ENCODE data around the gene CA11.

The CA11 gene

DNA sequence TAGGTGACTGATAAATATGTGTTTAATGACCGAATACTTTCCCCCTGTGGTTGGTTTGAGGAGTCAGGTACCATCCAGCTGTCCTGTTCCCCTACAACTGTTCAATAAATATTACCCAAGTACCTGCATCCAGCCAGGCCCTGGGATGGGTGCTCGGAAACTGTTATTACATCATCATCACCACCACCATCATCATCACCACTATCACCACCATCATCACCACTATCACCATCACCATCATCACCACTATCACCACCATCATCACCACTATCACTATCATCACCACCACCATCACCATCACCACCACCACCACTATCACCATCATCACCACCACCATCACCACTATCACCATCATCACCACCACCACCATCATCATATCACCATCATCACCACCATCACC lies 22.8 kb upstream of the CA11 start:
- H3K4me3 ChIP-seq (replicated peaks in 1 of 2; ENCODE audit: low read depth in 2 of 2, low read length in 2 of 2) = no peak overlapping the region
- TF ChIP-seq, protein P1, sequence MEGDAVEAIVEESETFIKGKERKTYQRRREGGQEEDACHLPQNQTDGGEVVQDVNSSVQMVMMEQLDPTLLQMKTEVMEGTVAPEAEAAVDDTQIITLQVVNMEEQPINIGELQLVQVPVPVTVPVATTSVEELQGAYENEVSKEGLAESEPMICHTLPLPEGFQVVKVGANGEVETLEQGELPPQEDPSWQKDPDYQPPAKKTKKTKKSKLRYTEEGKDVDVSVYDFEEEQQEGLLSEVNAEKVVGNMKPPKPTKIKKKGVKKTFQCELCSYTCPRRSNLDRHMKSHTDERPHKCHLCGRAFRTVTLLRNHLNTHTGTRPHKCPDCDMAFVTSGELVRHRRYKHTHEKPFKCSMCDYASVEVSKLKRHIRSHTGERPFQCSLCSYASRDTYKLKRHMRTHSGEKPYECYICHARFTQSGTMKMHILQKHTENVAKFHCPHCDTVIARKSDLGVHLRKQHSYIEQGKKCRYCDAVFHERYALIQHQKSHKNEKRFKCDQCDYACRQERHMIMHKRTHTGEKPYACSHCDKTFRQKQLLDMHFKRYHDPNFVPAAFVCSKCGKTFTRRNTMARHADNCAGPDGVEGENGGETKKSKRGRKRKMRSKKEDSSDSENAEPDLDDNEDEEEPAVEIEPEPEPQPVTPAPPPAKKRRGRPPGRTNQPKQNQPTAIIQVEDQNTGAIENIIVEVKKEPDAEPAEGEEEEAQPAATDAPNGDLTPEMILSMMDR (IDR thresholded peaks at IDR 0.05; ENCODE audit: low read depth, low read length) = no peak
- DNase-seq (ENCODE audit: low read depth in 2 of 2) = no peak

DNA sequence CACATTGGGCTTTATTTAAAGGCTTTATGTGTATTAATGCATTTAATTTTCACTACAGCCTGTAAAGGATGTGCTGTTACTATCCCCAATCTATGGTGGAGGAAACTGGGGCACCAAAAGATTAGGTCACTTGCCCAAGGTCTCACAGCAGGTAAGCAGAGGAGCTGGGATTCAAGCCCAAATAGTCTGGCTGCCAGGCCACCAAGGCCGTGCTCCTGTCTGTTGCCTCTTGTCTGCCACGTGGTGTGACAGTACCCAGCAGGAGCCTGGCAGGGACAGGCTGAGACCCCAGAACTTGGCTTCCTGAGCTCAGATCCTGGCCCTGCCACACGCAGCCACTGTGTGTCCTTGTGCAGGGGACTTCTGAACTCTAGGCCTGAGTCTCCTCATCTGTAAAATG lies 22.3 kb upstream of the CA11 start:
- TF ChIP-seq, protein P1 (IDR thresholded peaks at IDR 0.05; ENCODE audit: low read depth, low read length) = no peak
- no peak overlapping the region for H3K4me3 ChIP-seq (replicated peaks in 1 of 2; ENCODE audit: low read depth in 2 of 2, low read length in 2 of 2)
- no peak for DNase-seq (ENCODE audit: low read depth in 2 of 2)

DNA sequence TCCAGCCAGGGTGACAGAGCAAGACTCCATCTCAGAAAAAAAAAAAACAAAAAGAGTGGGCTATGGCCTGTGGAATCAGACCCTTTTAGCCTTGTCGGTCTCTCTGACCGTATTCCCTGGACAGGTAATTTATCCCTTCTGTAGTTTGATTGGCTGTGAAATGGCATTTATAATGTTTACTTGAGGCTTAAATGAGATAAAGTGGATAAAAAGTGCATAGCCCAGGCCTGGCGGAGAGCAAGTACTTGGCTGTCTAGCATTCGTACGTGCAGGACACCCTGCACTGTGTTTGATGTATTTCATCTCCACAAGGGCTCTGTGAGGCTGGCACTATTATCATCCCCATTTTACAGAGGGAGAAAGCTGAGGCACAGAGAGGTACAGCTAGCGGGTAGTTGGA lies 19.8 kb upstream of the CA11 start:
- DNase-seq (ENCODE audit: low read depth in 2 of 2) = no peak
- TF ChIP-seq, protein P1 (IDR thresholded peaks at IDR 0.05; ENCODE audit: low read depth, low read length) = no peak

DNA sequence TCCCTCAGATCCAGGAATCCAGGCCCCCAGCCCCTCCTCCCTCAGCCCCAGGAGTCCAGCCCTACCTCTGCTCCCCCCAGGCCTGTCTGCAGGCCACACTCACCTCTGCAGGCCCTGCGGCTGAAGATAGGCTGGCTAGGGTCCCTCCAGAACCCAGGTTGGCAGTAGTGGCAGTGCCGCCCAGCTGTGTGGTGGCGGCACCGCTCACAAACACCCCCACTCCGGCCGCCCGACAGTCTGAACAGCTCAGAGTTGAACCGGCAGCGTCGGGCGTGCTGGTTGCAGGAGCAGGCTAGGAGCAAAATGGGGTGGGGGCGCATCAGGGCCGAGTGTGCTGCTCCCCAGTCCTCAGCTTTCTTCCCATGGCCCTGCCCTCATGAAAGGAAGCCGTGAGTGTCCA lies 18.5 kb upstream of the CA11 start:
- TF ChIP-seq, protein P1 (IDR thresholded peaks at IDR 0.05; ENCODE audit: low read depth, low read length) = no peak
- H3K4me3 ChIP-seq (replicated peaks in 1 of 2; ENCODE audit: low read depth in 2 of 2, low read length in 2 of 2) = no peak overlapping the region
- no peak for DNase-seq (ENCODE audit: low read depth in 2 of 2)

More for the DNA sequence above, 19.8 kb upstream of the CA11 start:
- no peak overlapping the region for H3K4me3 ChIP-seq (replicated peaks in 1 of 2; ENCODE audit: low read depth in 2 of 2, low read length in 2 of 2)

DNA sequence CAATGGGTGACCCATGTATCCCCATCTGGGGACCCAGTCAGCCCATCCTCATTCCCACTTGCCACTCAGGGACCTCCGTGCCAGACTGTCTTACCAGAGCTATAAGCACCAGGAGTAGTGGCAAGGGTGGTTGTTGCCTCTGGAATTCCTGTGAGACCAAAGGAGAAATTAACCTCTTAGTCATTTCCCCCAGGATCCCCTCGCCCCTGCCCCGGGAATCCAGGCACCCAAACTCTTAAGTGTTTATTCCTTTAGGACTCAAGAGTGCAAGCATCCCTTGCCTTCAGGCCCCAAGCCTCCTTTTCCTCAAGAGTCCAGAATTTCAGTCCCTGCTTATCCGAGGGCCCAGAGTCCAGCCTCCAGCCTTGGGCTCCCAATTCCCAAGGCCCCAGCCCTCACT lies 17.7 kb upstream of the CA11 start:
- DNase-seq (ENCODE audit: low read depth in 2 of 2) = no peak
- H3K4me3 ChIP-seq (replicated peaks in 1 of 2; ENCODE audit: low read depth in 2 of 2, low read length in 2 of 2) = no peak overlapping the region
- TF ChIP-seq, protein P1 (IDR thresholded peaks at IDR 0.05; ENCODE audit: low read depth, low read length) = no peak

DNA sequence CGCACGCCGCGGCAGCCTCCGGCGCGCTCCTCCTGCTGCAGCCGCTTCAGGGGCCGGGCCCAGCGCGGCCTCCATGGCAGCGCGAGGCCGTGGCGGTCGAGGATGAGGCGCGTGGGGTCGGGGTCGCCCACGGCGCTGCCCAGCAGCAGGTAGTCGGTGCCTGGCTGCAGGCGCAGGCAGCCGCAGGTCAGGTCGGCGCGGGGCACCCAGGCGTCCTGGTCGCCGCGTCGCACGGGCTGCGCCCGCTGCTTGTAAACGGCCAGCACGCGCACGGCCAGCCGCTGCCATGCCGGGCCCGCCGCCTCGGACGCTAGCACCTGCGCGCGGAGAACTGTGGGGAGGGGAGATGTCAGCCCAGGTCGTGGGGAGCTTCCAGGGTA lies 15.7 kb upstream of the CA11 start:
- no peak for DNase-seq (ENCODE audit: low read depth in 2 of 2)
- no peak overlapping the region for H3K4me3 ChIP-seq (replicated peaks in 1 of 2; ENCODE audit: low read depth in 2 of 2, low read length in 2 of 2)
- TF ChIP-seq, protein P1 (IDR thresholded peaks at IDR 0.05; ENCODE audit: low read depth, low read length) = no peak
